Panc1 (cell line): ENCODE data around the gene TXN2. TPM values are rescaled to one million over a fixed set of nuclear protein-coding genes. Genes with fewer than 3 reads are reported as not detected.

ENCODE experiments used
- ATAC-seq: fragments of 200-7000 bp; cut with Tn5 transposase; 2 replicates; pipeline ENCODE4 v1.9.1; 2020; ENCODE audit warnings: mild to moderate bottlenecking, moderate library complexity
- BruUV-seq: library from RNA; stranded (reverse); fragments of 400-500 nt; replicated peaks from 2 replicates; lab custom pipeline; 2021; lab: Mats Ljungman, UMichigan
- CTCF ChIA-PET: fragments of 300-600 bp; sonication (Branson Sonifier 250); formaldehyde crosslinking; loops from one replicate; lab custom pipeline; 2022; ENCODE audit warnings: antibody characterized with exemption; lab: Charles Lee
- POLR2A ChIA-PET: fragments of 300-600 bp; sonication (Branson Sonifier 250); formaldehyde crosslinking; loops from one replicate; lab custom pipeline; 2022; ENCODE audit warnings: antibody characterized with exemption; lab: Charles Lee
- DNase-seq: peaks from one replicate; pipeline ENCODE4 v3.0.0-alpha.2; 2010; ENCODE audit warnings: low read depth, low spot score
- H3K27ac ChIP-seq: 2 replicates; pipeline ENCODE4 v1.5.1; 2011; ENCODE audit warnings: mild to moderate bottlenecking, low read length, inconsistent platforms
- H3K27me3 ChIP-seq: fragments of 200-500 bp; sonication (Bioruptor generic); 2 replicates; pipeline ENCODE4 v1.6.0; 2014; ENCODE audit warnings: low read length, inconsistent platforms; ENCODE audit not compliant: control insufficient read depth, insufficient read depth
- H3K36me3 ChIP-seq: fragments of 200-500 bp; sonication (Bioruptor generic); 2 replicates; pipeline ENCODE4 v1.5.1; 2014; ENCODE audit warnings: inconsistent platforms, mild to moderate bottlenecking, low read length, moderate library complexity; ENCODE audit not compliant: control insufficient read depth, insufficient read depth
- H3K4me1 ChIP-seq: 2 replicates; pipeline ENCODE4 v1.5.1; 2011; ENCODE audit warnings: inconsistent platforms, mild to moderate bottlenecking, low read length, moderate library complexity; ENCODE audit not compliant: control insufficient read depth, insufficient read depth
- H3K4me3 ChIP-seq, 2 experiments: 2 replicates each; pipeline ENCODE4 v1.5.1; 2011 to 2012; ENCODE audit warnings: low read depth in 2 of 2, low read length in 2 of 2, mild to moderate bottlenecking in 2 of 2, inconsistent platforms in 1 of 2, moderate library complexity in 1 of 2
- H3K9me3 ChIP-seq: fragments of 200-500 bp; sonication (Bioruptor generic); 2 replicates; pipeline ENCODE4 v1.5.1; 2014; ENCODE audit warnings: low read depth, mild to moderate bottlenecking, inconsistent platforms, low read length, moderate library complexity; ENCODE audit not compliant: control insufficient read depth, insufficient read depth
- POLR2AphosphoS5 ChIP-seq: IDR thresholded peaks from 2 replicates; pipeline ENCODE4 v1.6.1; 2012; ENCODE audit warnings: mild to moderate bottlenecking, low read depth, low read length, moderate library complexity
- REST ChIP-seq, 2 experiments: IDR thresholded peaks; 2 replicates each; pipeline ENCODE4 v1.6.1; 2011 to 2012; ENCODE audit warnings: low read depth in 2 of 2, control low read depth in 1 of 2, low read length in 1 of 2, mild to moderate bottlenecking in 1 of 2, moderate library complexity in 1 of 2; ENCODE audit not compliant: insufficient read depth in 1 of 2
- SIN3A ChIP-seq: IDR thresholded peaks from 2 replicates; pipeline ENCODE4 v1.6.1; 2012; ENCODE audit warnings: low read depth, mild to moderate bottlenecking, low read length, moderate library complexity, borderline replicate concordance; ENCODE audit not compliant: insufficient read depth
- TCF7L2 ChIP-seq: IDR thresholded peaks from 2 replicates; pipeline ENCODE4 v1.6.1; 2011; ENCODE audit warnings: mild to moderate bottlenecking, low read depth, low read length, inconsistent platforms
- in situ Hi-C: cut with HindIII; loops from 2 replicates; pipeline ENCODE4 v1.10.0; 2016; ENCODE audit warnings: low sequenced_read_pairs, low pct_unique_long_range_greater_than_20kb
- intact Hi-C: fragments of 100-400 bp; cut with micrococcal nuclease; formaldehyde crosslinking; loops from one replicate; pipeline ENCODE4 v1.10.0; 2022; ENCODE audit not compliant: unreplicated experiment
- total RNA-seq: library from RNA; stranded (reverse); gene quantifications from one replicate; pipeline ENCODE4 v1.2.1, GENCODE V29; 2021; ENCODE audit not compliant: unreplicated experiment
- TF ChIP-seq, protein P1 (sequence below): fragments of 450-650 bp; IDR thresholded peaks from 2 replicates; pipeline ENCODE4 v1.5.1; 2017; ENCODE audit warnings: mild to moderate bottlenecking

Gene TXN2
- total RNA-seq, 1 experiment from 2014 or later: 64.1 TPM

GRCh38 chr22:36447632-36448031 is 33.8 kb downstream of the TXN2 start:
- POLR2A ChIA-PET: no interaction called here

DNA sequence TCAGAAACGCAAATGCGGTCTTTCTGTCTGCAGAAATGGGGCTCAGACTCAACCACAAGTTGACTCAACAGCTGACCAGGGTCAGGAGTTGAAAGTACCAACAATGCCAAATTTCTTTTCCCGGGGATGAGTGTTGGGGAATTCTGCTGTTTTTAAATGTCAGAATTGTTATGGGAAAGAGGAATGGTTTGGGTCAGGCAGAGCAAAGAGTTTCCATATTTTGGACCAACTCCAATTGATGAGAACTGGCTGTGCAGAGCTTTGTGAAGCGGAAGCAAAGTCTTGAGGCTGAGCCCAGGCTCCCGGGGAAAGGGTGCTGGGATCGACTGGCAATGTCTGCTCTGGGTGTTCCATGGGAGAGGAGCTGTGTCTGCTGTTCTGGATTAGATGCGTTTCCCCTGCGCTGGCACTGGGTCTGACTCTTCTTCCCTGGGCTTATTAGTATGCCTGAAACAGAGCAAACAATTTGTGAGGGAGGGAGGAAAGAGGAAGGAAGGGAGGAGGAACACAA is 36.2 kb downstream of the TXN2 start:
- POLR2A ChIA-PET: interaction anchor here (0.5 kb wide), 1 partner anchor 15 kb away, joined by 10 read pairs; no protein-coding TSS in a partner anchor

More at GRCh38 chr22:36447632-36448031, 33.8 kb downstream of the TXN2 start:
- TF ChIP-seq POLR2AphosphoS5 (no peak), SIN3A (no peak), REST (IDR thresholded peaks at IDR 0.05; ENCODE audit: insufficient read depth in 1 of 2, low read depth in 2 of 2, low read length in 1 of 2) (no peak)
- TF ChIP-seq, protein P1, sequence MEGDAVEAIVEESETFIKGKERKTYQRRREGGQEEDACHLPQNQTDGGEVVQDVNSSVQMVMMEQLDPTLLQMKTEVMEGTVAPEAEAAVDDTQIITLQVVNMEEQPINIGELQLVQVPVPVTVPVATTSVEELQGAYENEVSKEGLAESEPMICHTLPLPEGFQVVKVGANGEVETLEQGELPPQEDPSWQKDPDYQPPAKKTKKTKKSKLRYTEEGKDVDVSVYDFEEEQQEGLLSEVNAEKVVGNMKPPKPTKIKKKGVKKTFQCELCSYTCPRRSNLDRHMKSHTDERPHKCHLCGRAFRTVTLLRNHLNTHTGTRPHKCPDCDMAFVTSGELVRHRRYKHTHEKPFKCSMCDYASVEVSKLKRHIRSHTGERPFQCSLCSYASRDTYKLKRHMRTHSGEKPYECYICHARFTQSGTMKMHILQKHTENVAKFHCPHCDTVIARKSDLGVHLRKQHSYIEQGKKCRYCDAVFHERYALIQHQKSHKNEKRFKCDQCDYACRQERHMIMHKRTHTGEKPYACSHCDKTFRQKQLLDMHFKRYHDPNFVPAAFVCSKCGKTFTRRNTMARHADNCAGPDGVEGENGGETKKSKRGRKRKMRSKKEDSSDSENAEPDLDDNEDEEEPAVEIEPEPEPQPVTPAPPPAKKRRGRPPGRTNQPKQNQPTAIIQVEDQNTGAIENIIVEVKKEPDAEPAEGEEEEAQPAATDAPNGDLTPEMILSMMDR: no peak
- CTCF ChIA-PET: no interaction called here
- intact Hi-C loops: no loop called here
- in situ Hi-C loops: no loop called here
- no peak overlapping the region for H3K4me3 ChIP-seq
- no peaks in the 10 kb centered on the region for H3K36me3 ChIP-seq
- ATAC-seq (no peak), DNase-seq (no peak)
- peaks cover 15% of the 10 kb centered on the region for H3K4me1 ChIP-seq
- H3K27ac ChIP-seq: no peak overlapping the region
- BruUV-seq: no TSS peak
- H3K9me3 ChIP-seq: no peaks in the 10 kb centered on the region
- H3K27me3 ChIP-seq: no peaks in the 10 kb centered on the region

More for the DNA sequence above, 36.2 kb downstream of the TXN2 start:
- Histone ChIP-seq H3K9me3 (no peaks in the 10 kb centered on the region), H3K27me3 (no peaks in the 10 kb centered on the region), H3K4me1 (peaks cover 3% of the 10 kb centered on the region), H3K4me3 (no peak overlapping the region), H3K27ac (peak overlapping the region; percentile 1; the same call in 1 of the 2 replicates), H3K36me3 (no peaks in the 10 kb centered on the region)
- DNase-seq: no peak
- TF ChIP-seq REST (IDR thresholded peaks at IDR 0.05; ENCODE audit: insufficient read depth in 1 of 2, low read depth in 2 of 2, low read length in 1 of 2) (no peak), POLR2AphosphoS5 (no peak), TCF7L2 (no peak), SIN3A (no peak)
- TF ChIP-seq, protein P1: no peak
- no peak for ATAC-seq
- in situ Hi-C loops (no loop called here), intact Hi-C loops (no loop called here)
- BruUV-seq: no TSS peak
- CTCF ChIA-PET: no interaction called here
